CD4-positive, alpha-beta T cell treated with Interleukin-4 for 1 hour (primary cell): ENCODE data around the gene SLC35F3.
"Not testable (repeated sequence)": the region's sequence is repeated elsewhere in the genome, so short reads cannot be mapped to it uniquely, and the experiment has no call there.

Experiments used
- DNase-seq, 2 donors: peaks; one replicate each; pipeline ENCODE4 v3.0.0-alpha.2; 2020 to 2022

SLC35F3 gene

GRCh38 chr1:234300096-234300495 is 395.6 kb downstream of the SLC35F3 start:
- DNase-seq = no peak

- not testable (repeated sequence) for DNase-seq
Measured at GRCh38 chr1:234301663-234302062, 397.2 kb downstream of the SLC35F3 start.

- no peak for DNase-seq
Measured at GRCh38 chr1:234302354-234302962, 398.0 kb downstream of the SLC35F3 start.

DNA sequence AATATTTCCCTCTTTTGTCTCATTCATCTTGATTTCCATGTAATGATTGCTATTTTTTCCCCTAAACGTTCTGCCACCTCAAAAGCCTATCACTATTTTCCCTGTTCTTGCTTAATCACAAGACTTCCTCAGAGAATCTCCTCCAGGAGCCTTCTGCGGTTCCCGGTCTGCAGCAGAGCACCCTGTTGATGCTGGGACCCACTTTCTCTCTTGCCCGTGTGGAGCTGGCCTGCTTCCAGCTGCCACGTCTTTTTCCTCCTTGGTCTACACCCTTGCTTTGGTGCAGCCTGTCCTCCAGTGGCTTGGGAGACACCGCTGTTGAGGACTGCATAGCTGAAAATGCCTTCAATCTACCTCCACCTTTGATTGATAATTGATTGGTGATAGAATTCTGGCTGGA is 398.8 kb downstream of the SLC35F3 start:
- no peak for DNase-seq

GRCh38 chr1:234307726-234308125 is 403.2 kb downstream of the SLC35F3 start:
- DNase-seq = no peak

DNA sequence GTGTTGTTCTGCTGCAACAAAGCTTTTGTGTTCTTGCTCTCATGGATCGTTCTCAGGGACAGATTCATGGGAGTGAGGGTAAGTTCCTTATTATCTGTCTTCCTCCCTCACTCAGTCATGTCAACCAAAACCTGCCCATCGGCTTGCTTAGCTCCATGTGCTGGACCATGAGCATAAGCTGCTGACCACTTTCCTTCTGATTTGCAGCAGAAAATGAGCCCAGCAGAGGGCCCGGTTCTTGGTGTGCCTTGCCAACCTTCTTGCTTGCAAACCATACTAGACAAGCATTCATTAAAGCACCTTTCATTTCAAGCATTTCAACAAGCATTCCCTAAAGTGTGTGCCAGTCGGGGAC is 404.7 kb downstream of the SLC35F3 start:
- no peak for DNase-seq

DNA sequence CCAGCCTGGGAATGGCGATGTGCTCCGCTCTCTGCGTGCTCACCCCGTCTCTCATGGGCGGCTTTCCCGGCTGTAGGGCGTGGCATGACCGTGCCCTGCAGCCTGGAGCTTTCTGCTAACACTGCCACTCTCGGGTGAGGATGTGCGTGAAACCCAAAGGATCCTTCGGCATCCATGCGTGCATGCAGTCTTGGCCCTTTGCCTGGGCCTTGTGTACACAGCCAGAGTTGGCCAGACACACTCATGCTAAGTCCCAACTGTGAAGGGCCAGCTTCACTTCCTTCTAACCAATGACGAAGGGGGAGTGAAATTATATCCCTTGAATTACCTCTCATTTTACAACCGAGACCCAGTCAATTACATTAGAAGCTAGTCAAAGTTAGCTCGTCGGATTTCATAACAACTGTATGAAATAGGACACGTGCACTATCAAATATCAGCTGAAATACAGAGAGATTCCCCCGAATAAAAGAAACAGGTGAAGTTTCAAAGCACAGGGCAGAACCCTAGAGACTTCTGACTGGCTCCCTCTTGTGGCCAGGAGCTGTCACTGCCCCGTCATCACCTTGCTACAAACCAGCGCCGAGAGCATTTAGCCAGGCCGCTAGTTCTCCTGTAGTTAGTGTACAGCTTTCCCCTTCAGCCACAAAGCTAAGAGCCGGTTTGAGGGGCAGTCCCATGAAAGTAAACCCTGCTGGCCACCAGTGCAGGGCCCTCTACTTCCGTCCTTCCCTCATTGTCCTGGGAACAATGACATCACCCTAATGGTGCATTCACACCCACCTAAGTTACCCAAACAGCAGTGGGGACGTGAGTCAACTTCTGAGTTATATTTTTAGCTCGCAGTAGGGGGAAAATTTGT is 405.4 kb downstream of the SLC35F3 start:
- peak; percentile 64 to 65 for DNase-seq

DNA sequence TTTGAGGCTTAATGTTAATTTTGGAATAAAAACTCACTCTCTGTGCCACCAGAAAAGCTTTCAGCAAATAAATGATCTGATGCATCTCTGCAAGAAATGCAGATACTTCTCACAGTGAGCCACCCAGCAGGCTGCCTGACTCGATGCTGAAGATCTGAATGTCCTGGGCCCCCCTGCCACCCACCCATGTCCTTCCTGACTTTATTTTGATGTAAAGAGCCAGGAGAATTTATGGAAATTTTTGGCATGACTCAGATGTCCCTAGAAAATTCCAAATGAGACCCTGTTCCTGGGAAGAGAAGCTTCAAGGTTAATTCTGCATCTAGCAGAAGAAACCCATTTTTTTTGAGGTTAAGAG is 406.0 kb downstream of the SLC35F3 start:
- DNase-seq = no peak

GRCh38 chr1:234311414-234311813 is 406.9 kb downstream of the SLC35F3 start:
- DNase-seq = no peak

- DNase-seq = no peak
Measured at GRCh38 chr1:234313171-234313570, 408.7 kb downstream of the SLC35F3 start.

DNA sequence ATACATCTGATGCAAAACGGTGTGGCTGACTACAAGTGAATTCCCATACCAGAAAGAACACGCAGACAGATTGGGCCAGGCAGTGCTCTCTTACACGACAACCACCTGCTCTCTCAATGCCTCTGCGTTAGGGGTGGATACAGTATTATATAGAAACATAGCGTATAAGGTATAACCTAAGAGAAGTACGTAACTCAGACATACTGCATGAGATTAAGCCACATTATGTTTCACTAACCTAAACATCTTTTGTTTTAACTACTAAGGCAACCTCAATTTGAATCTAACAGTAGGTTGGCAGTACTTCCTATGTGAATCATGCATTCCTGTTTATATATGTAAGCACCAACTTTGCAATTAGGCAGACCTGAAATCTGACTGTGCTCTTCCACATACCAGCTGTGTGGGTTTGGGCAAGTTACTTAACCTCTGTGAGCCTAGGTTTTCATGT is 410.6 kb downstream of the SLC35F3 start:
- DNase-seq = peak in 1 of 2 donors; percentile 47

GRCh38 chr1:234315588-234315987 is 411.1 kb downstream of the SLC35F3 start:
- DNase-seq = no peak

DNA sequence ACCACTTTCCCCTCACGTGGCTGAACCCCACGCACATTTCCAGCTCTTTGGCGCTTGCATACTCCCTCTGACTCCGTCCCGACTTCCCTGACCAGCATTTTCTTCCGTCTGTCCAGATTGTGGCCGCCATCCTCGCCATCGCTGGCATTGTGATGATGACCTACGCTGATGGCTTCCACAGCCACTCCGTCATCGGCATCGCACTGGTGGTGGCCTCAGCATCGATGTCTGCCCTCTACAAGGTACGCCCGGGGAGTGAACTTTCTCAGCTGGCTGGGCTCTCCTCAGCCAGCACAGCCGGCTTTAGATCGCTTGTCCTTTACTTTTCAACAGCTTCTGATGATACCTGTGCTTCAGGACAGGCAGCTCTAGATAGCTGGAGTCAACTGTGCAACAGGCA is 412.0 kb downstream of the SLC35F3 start:
- no peak for DNase-seq

DNA sequence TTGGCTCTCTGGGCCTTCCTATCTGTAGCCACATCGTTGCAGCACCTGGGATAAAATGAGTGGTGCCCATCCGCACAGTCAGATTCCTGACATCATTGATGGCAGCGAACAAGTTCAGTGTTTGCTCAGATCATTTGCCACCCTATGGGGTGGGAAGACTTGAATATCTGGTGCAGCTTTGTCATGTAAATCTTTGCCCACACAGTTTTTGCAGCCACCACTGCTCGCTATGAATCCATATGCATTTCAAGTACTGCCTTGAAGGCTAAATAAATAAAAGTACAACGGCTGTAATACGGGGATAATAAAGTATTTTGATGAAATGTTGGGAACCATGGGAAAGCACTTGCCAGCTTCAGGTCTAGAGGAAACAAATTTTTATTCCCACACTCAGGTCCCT is 412.5 kb downstream of the SLC35F3 start:
- no peak for DNase-seq

- DNase-seq = no peak
Measured at GRCh38 chr1:234320069-234320468, 415.6 kb downstream of the SLC35F3 start.

DNA sequence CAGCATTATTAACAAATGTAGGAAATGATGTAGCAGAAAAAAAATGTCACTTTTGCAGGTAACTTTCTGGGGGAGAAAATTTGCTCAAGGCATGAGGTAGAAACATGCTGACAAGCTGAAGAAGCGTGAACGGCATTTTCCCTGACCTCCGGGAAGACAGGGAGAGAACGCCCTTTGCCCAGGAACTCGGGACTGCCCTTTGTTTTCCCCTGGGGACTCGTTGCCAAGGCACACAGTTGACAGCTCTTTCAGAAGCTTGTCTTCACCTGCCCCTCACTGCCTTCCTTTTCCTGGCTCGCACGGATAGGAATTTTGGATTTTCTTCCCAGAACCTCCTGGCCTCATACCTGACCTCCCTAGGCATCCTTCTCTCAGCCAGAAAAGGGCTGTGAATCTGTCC is 416.1 kb downstream of the SLC35F3 start:
- no peak for DNase-seq

- DNase-seq = no peak
Measured at GRCh38 chr1:234321231-234321630, 416.8 kb downstream of the SLC35F3 start.

GRCh38 chr1:234322097-234322496 is 417.6 kb downstream of the SLC35F3 start:
- no peak for DNase-seq

DNA sequence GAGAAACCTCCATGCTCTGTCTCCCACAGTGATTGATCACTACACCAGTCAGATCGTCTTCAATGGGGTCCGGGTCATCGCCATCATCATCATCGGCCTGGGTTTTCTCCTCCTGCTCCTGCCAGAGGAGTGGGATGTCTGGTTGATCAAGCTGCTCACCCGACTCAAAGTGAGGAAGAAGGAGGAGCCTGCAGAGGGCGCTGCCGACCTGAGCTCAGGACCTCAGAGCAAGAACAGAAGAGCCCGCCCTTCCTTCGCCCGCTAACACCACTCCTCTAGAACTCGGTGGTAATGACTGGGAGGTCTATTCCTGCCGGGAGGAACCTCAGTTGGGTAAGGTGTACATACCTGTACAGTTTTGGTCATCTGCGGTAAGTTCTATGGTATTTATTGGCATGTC is 418.5 kb downstream of the SLC35F3 start:
- DNase-seq = peak; percentile 47 to 63

GRCh38 chr1:234324821-234325220 is 420.3 kb downstream of the SLC35F3 start:
- no peak for DNase-seq

- DNase-seq = no peak
Measured at GRCh38 chr1:234325878-234326496, 421.5 kb downstream of the SLC35F3 start.

DNA sequence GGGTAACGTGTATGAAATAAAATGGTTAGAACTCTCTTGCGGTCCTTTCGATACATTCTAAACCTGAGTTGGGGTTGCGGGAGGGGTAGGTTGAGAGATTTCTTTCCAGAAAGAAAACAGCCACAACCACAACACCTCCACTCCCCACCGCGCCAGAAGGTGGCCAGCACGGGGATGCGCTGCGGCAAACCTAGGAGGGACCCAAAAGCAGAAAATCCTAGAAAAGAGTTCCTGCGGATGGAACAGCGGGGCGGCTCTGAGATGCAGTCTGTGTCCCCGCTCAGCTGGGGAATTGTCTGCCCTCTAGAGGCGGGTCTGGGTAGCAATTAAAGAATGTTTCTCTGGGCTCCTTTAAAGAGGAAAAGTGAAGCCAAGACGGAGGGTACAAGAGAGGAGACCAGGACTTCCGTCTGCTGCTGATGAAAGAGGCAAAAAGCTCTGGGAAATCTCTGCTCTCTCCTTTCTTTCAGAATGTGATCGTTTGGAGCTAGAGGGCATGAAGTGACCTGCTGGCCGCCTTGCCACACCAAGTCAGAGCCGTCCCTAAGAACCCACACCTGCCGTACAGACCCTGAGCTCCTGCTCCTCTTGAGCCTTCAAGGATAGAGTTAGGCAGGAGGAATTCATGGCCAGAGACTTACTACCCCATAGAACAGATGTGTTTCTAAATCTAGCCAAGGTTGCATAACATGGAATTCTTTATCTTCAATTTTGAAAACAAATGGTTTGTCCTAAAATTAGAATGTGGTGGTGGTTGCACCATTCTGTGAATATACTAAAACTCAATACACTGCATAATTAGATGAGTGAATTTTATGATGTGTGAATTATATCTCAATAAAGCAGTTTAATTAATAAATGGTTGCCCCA is 422.3 kb downstream of the SLC35F3 start:
- peak; percentile 64 to 72 for DNase-seq

DNA sequence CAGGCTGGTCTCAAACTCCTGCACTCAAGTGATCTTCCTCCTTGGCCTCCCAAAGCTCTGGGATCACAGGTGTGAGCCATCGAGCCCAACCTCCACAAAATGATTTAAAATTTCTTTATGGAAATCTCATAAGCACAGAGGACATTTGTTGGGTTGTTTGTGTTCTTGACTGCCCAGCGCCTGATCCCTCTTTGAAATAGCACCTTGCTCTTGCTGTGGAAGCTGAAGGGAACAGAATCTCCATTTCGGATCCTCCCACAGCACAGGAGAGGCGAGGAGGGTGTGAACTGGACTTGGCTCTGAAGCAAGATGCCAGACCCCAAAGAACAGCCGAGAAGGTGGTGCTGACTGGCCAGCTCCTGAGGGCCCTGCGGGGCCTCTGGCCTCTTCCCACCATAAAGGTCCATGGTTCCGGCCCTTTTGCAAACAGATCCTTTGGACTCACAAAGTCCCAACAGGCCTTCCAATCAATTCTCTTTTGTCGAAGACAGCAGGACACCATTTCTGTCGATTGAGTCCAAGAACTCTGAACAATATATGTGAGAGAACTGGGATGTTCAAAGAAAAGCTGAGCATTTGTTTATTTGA is 423.2 kb downstream of the SLC35F3 start:
- no peak for DNase-seq
